HepG2 (cell line): Measurements from ENCODE around the gene FOLR3. TPM values are rescaled to one million over a fixed set of nuclear protein-coding genes. Genes with fewer than 3 reads are reported as not detected.

ENCODE experiments used
- ARID5B ChIP-seq: IDR thresholded peaks from 2 replicates; pipeline ENCODE4 v1.4.0; 2020; ENCODE audit warnings: mild to moderate bottlenecking, missing genetic modification reagents
- BRF2 ChIP-seq: sonication (generic); formaldehyde crosslinking; IDR thresholded peaks from 2 replicates; pipeline ENCODE4 v1.8.1; 2022; ENCODE audit warnings: mild to moderate bottlenecking, missing genetic modification reagents
- HES4 ChIP-seq: sonication (generic); formaldehyde crosslinking; IDR thresholded peaks from 2 replicates; pipeline ENCODE4 v1.9.0; 2021; ENCODE audit warnings: mild to moderate bottlenecking, missing genetic modification reagents, borderline replicate concordance
- HMGXB3 ChIP-seq: sonication (generic); formaldehyde crosslinking; IDR thresholded peaks from 2 replicates; pipeline ENCODE4 v1.4.0; 2020; ENCODE audit warnings: missing genetic modification reagents, borderline replicate concordance
- MAZ ChIP-seq, 2 experiments: sonication (generic) in 1 of 2; formaldehyde crosslinking in 1 of 2; IDR thresholded peaks; 2 replicates each; pipeline versions ENCODE4 v1.5.0 to v1.6.1; 2012 to 2020; ENCODE audit warnings: low read depth in 2 of 2, mild to moderate bottlenecking in 2 of 2, borderline replicate concordance in 1 of 2, improper control_type of control experiment in 1 of 2, low read length in 1 of 2, missing genetic modification reagents in 1 of 2, moderate library complexity in 1 of 2
- NONO ChIP-seq, 2 experiments: fragments of 450-650 bp in 1 of 2; sonication (generic) in 1 of 2; formaldehyde crosslinking in 1 of 2; IDR thresholded peaks in 1 of 2; conservative IDR thresholded peaks in 1 of 2; 2 replicates each; pipeline versions ENCODE4 v1.6.1 to v1.8.0; 2017 to 2022; ENCODE audit warnings: mild to moderate bottlenecking in 1 of 2, missing genetic modification reagents in 1 of 2, moderate library complexity in 1 of 2
- SP140L ChIP-seq: sonication (generic); formaldehyde crosslinking; IDR thresholded peaks from 2 replicates; pipeline ENCODE4 v1.4.0; 2020; ENCODE audit warnings: missing genetic modification reagents, borderline replicate concordance
- ZHX1 ChIP-seq: sonication (generic); formaldehyde crosslinking; IDR thresholded peaks from 2 replicates; pipeline ENCODE4 v1.8.1; 2022; ENCODE audit warnings: low read depth, mild to moderate bottlenecking, missing genetic modification reagents
- ZKSCAN5 ChIP-seq: sonication (generic); formaldehyde crosslinking; IDR thresholded peaks from 2 replicates; pipeline ENCODE4 v1.5.1; 2020; ENCODE audit warnings: mild to moderate bottlenecking, missing genetic modification reagents
- ZNF281 ChIP-seq: sonication (generic); formaldehyde crosslinking; IDR thresholded peaks from 2 replicates; pipeline ENCODE4 v1.4.0; 2020; ENCODE audit warnings: missing genetic modification reagents, borderline replicate concordance
- polyA plus RNA-seq, 8 experiments: library from polyadenylated mRNA; depleted of rRNA in 3 of 8; stranded (reverse) in 7 of 8; unstranded in 1 of 8; fragments of >200 nt; fragmentation: Illumina TruSeq in 4 of 8; extraction: Trizol in 4 of 8; gene quantifications; 2 replicates each; pipeline versions ENCODE4 v1.2.1 to v1.2.3, GENCODE V29; 2011 to 2016; ENCODE audit warnings: low read depth in 4 of 8, missing spikeins in 1 of 8, mixed read lengths in 1 of 8; ENCODE audit not compliant: insufficient read depth in 1 of 8
- total RNA-seq, 5 experiments: library from RNA; depleted of rRNA; stranded (reverse); fragments of >200 nt; fragmentation: Illumina TruSeq; extraction: Trizol; gene quantifications; 2 replicates each; pipeline ENCODE4 v1.2.3, GENCODE V29; 2016; ENCODE audit warnings: low read depth in 1 of 5

Gene FOLR3
- total and polyA plus RNA-seq, 2 of the 13 experiments (the other 11 are each of a cell fraction or from before 2014, with no cell fraction given): not detected

GRCh38 chr11:72112143-72112977 is 23.2 kb upstream of the FOLR3 start, which contains the start of gene ANAPC15 (continued):
- TF ChIP-seq HES4 (CRISPR knock-in tag) (no peak), ZHX1 (no peak), MAZ (IDR thresholded peaks at IDR 0.05; ENCODE audit: borderline replicate concordance, low read depth, low read length) (0 out of 2 replicates have a peak, but pooled peaks have one; percentile 55), MAZ (CRISPR knock-in tag; IDR thresholded peaks at IDR 0.05; ENCODE audit: low read depth) (peak; percentile 55; the same call in 1 of the 2 replicates), ZKSCAN5 (CRISPR knock-in tag) (no peak), HMGXB3 (CRISPR knock-in tag) (no peak), ZNF281 (no peak), BRF2 (CRISPR knock-in tag) (no peak), ARID5B (CRISPR knock-in tag) (peak; percentile 36; the same call in 1 of the 2 replicates), NONO (IDR thresholded peaks at IDR 0.05) (no peak), NONO (CRISPR knock-in tag; conservative IDR thresholded peaks at IDR 0.05) (peak; percentile 49; the same call in 1 of the 2 replicates), SP140L (CRISPR knock-in tag) (no peak)
